ENCODE results near the gene C19orf44. TPM values are rescaled to one million over a fixed set of nuclear protein-coding genes. Genes with fewer than 3 reads are reported as not detected.
"Not testable (repeated sequence)": the region's sequence is repeated elsewhere in the genome, so short reads cannot be mapped to it uniquely, and the experiment has no call there.

C19orf44 gene
- total RNA-seq, 4 donors from 2014 or later, result 8.6 to 12.0 (median 10.6) TPM

DNA sequence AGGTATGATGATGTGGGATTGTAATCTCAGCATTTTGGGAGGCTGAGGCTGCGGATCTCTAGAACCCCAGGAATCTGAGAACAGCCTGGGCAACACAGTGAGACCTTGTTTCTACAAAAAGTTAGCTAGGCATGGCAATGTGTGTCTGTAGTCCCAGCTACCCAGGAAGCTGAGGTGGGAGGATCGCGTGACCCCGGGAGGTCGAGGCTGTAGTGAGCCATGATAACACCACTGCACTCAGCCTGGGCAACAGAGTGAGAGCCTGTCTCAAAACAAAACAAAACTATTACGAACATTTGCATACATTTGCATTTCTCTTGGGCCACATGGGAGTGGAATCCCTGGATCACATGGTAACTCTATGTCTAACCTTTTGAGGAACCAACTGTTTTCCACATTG is 1.6 kb downstream of the C19orf44 start:
- DNase-seq, result no peak
- H3K27me3 ChIP-seq, result no peaks in the 10 kb centered on the region
- H3K36me3 ChIP-seq, result peaks cover 4 to 6% of the 10 kb centered on the region in 2 donors
- H3K9me3 ChIP-seq, result no peaks in the 10 kb centered on the region
- H3K4me3 ChIP-seq (replicated peaks in 1 of 3), result no peak overlapping the region
- no peak overlapping the region for H3K27ac ChIP-seq
- 95 to 97% methylated on average over 6 of the region's 6 CpGs for WGBS, 2 donors
- TF ChIP-seq CTCF (IDR thresholded peaks at IDR 0.05), result no peak
- no peak for TF ChIP-seq POLR2A (IDR thresholded peaks at IDR 0.05)
- intact Hi-C loops (cut with DNase I), result no loop called here
- peaks cover 0 to 5% of the 10 kb centered on the region in 2 donors for H3K4me1 ChIP-seq

- H3K36me3 ChIP-seq, result peaks cover 8 to 24% of the 10 kb centered on the region in 2 donors
- H3K27me3 ChIP-seq, result no peaks in the 10 kb centered on the region
- H3K27ac ChIP-seq, result no peak overlapping the region
- no peak for TF ChIP-seq POLR2A (IDR thresholded peaks at IDR 0.05)
- no peak for TF ChIP-seq CTCF (IDR thresholded peaks at IDR 0.05)
- DNase-seq, result no peak
- H3K4me1 ChIP-seq, result peaks cover 0 to 2% of the 10 kb centered on the region in 2 donors
- 94% methylated on average over 3 of the region's 3 CpGs for WGBS, 2 donors
- H3K9me3 ChIP-seq, result no peaks in the 10 kb centered on the region
- H3K4me3 ChIP-seq (replicated peaks in 1 of 3), result no peak overlapping the region
- intact Hi-C loops (cut with DNase I), result no loop called here
Measured at GRCh38 chr19:16504271-16504670, 8.1 kb downstream of the C19orf44 start.

GRCh38 chr19:16506161-16506560 is 10.0 kb downstream of the C19orf44 start:
- WGBS, 2 donors, result 96 to 97% methylated on average over 11 of the region's 11 CpGs
- peaks cover 4 to 19% of the 10 kb centered on the region in 2 donors for H3K36me3 ChIP-seq
- H3K4me3 ChIP-seq (replicated peaks in 1 of 3); H3K27me3 ChIP-seq; DNase-seq; intact Hi-C loops (cut with DNase I); H3K27ac ChIP-seq; H3K9me3 ChIP-seq; H3K4me1 ChIP-seq: not testable (repeated sequence)

GRCh38 chr19:16506961-16507360 is 10.8 kb downstream of the C19orf44 start:
- intact Hi-C loops (cut with DNase I), result no loop called here
- Histone ChIP-seq H3K4me1 (peaks cover 5% of the 10 kb centered on the region in 2 donors), H3K36me3 (peaks cover 4 to 18% of the 10 kb centered on the region in 2 donors), H3K9me3 (no peaks in the 10 kb centered on the region), H3K4me3 (replicated peaks in 1 of 3) (no peak overlapping the region), H3K27me3 (no peaks in the 10 kb centered on the region), H3K27ac (no peak overlapping the region)
- WGBS, 2 donors, result 89 to 94% methylated on average over 6 of the region's 6 CpGs
- TF ChIP-seq CTCF (IDR thresholded peaks at IDR 0.05) (no peak), POLR2A (IDR thresholded peaks at IDR 0.05) (no peak)
- no peak for DNase-seq

GRCh38 chr19:16508546-16508945 is 12.4 kb downstream of the C19orf44 start:
- Histone ChIP-seq H3K36me3 (peaks cover 10 to 21% of the 10 kb centered on the region in 2 donors), H3K4me1 (peaks cover 5% of the 10 kb centered on the region in 2 donors), H3K9me3 (no peaks in the 10 kb centered on the region), H3K27me3 (no peaks in the 10 kb centered on the region), H3K4me3 (replicated peaks in 1 of 3) (no peak overlapping the region), H3K27ac (no peak overlapping the region)
- no peak for DNase-seq
- TF ChIP-seq POLR2A (IDR thresholded peaks at IDR 0.05) (no peak), CTCF (IDR thresholded peaks at IDR 0.05) (no peak)
- intact Hi-C loops (cut with DNase I), result no loop called here
- WGBS, 2 donors, result 94 to 95% methylated on average over 5 of the region's 5 CpGs

Measured in thyroid gland (tissue), 4 donors.